HepG2 (cell line): Measurements from ENCODE around the gene FOXP3. TPM values are rescaled to one million over a fixed set of nuclear protein-coding genes. Genes with fewer than 3 reads are reported as not detected.

Source experiments
- ATAC-seq: fragments of 200-7000 bp; cut with Tn5 transposase; 3 replicates; pipeline ENCODE4 v1.9.1; 2020; ENCODE audit warnings: mild to moderate bottlenecking, moderate library complexity
- BruUV-seq: library from RNA; stranded (reverse); fragments of 400-500 nt; replicated peaks from 2 replicates; lab custom pipeline; 2021; lab: Mats Ljungman, UMichigan
- CTCF ChIA-PET: fragments of 300-600 bp; formaldehyde crosslinking; extraction: SDS; loops from one replicate; lab custom pipeline; 2021; ENCODE audit warnings: low total read pairs, inconsistent platforms, low intra/inter-chr PET ratio; lab: Yijun Ruan, JAX
- POLR2A ChIA-PET: fragments of 350-600 bp; sonication (Branson Sonifier 250); formaldehyde crosslinking; loops from one replicate; lab custom pipeline; 2020; ENCODE audit warnings: antibody characterized with exemption, inconsistent platforms; lab: Yijun Ruan, JAX
- DNase-seq: peaks from one replicate; pipeline ENCODE4 v3.0.0-alpha.2; 2015; ENCODE audit warnings: low spot score
- FAIRE-seq: peaks from 3 replicates; lab custom pipeline; 2011; peaks lifted over from hg19 to GRCh38; lab: Jason Lieb, UNC
- H2AFZ ChIP-seq: one replicate; pipeline ENCODE4 v1.6.1; 2011; ENCODE audit warnings: low read length, inconsistent platforms
- H3K27ac ChIP-seq: fragments of 300-600 bp; 3 replicates; pipeline ENCODE4 v1.8.0; 2011; ENCODE audit warnings: mixed run types, mild to moderate bottlenecking, mixed read lengths, low read length, inconsistent platforms; ENCODE audit not compliant: insufficient read depth; ENCODE audit errors: extremely low read length
- H3K27me3 ChIP-seq, 2 experiments: fragments of 200-600 bp in 1 of 2; 2 replicates in 1 of 2; 3 replicates in 1 of 2; pipeline versions ENCODE4 v1.6.0 to v1.8.0; 2011; ENCODE audit warnings: low read length in 2 of 2, mild to moderate bottlenecking in 2 of 2, moderate library complexity in 2 of 2, inconsistent platforms in 1 of 2; ENCODE audit not compliant: insufficient read depth in 2 of 2, control insufficient read depth in 1 of 2
- H3K36me3 ChIP-seq, 2 experiments: fragments of 200-600 bp in 1 of 2; replicated peaks in 1 of 2; 2 replicates in 1 of 2; 3 replicates in 1 of 2; pipeline versions ENCODE4 v1.5.1 to v1.8.0; 2011; ENCODE audit warnings: low read length in 2 of 2, inconsistent platforms in 1 of 2; ENCODE audit not compliant: insufficient read depth in 2 of 2, control insufficient read depth in 1 of 2
- H3K4me1 ChIP-seq: 2 replicates; pipeline ENCODE4 v1.5.1; 2012; ENCODE audit warnings: low read length, inconsistent platforms; ENCODE audit not compliant: insufficient read depth
- H3K4me2 ChIP-seq: 2 replicates; pipeline ENCODE4 v1.6.0; 2011; ENCODE audit warnings: low read depth, low read length, inconsistent platforms
- H3K4me3 ChIP-seq, 3 experiments: fragments of 200-600 bp in 1 of 3; sonication (generic), shearing (Covaris generic) in 1 of 3; replicated peaks in 1 of 3; 2 replicates each; pipeline ENCODE4 v1.5.1; 2011 to 2016; ENCODE audit warnings: low read length in 3 of 3, inconsistent platforms in 2 of 3, low read depth in 2 of 3, mild to moderate bottlenecking in 2 of 3, control low read depth in 1 of 3, mixed read lengths in 1 of 3; ENCODE audit not compliant: insufficient read depth in 1 of 3
- H3K79me2 ChIP-seq: one replicate; pipeline ENCODE4 v1.6.1; 2011; ENCODE audit warnings: low read length, inconsistent platforms; ENCODE audit not compliant: insufficient read depth
- H3K9ac ChIP-seq: 2 replicates; pipeline ENCODE4 v1.6.0; 2011; ENCODE audit warnings: mild to moderate bottlenecking, low read depth, low read length, inconsistent platforms; ENCODE audit not compliant: insufficient read depth
- H3K9me3 ChIP-seq: 2 replicates; pipeline ENCODE4 v1.5.1; 2012; ENCODE audit warnings: mild to moderate bottlenecking, low read length
- H4K20me1 ChIP-seq: 2 replicates; pipeline ENCODE4 v1.6.0; 2011; ENCODE audit warnings: inconsistent platforms, mild to moderate bottlenecking, low read length, moderate library complexity; ENCODE audit not compliant: insufficient read depth
- ARID3A ChIP-seq: IDR thresholded peaks from 2 replicates; pipeline ENCODE4 v1.6.1; 2012; ENCODE audit warnings: low read depth, low read length, improper control_type of control experiment
- DR1 ChIP-seq: sonication (generic); formaldehyde crosslinking; IDR thresholded peaks from 2 replicates; pipeline ENCODE4 v1.8.0; 2021; ENCODE audit warnings: mild to moderate bottlenecking, missing genetic modification reagents, inconsistent platforms
- ETS1 ChIP-seq: sonication (generic); formaldehyde crosslinking; IDR thresholded peaks from 2 replicates; pipeline ENCODE4 v1.4.0; 2020; ENCODE audit warnings: missing genetic modification reagents
- GFI1 ChIP-seq: sonication (generic); formaldehyde crosslinking; IDR thresholded peaks from 2 replicates; pipeline ENCODE4 v1.5.0; 2020; ENCODE audit warnings: missing genetic modification reagents, mild to moderate bottlenecking, borderline replicate concordance
- NCOR1 ChIP-seq: fragments of 200-600 bp; sonication (generic); IDR thresholded peaks from 2 replicates; pipeline ENCODE4 v1.7.0; 2017; ENCODE audit warnings: antibody characterized with exemption, low read length, borderline replicate concordance
- RBFOX2 ChIP-seq: fragments of 200-400 bp; formaldehyde crosslinking; IDR thresholded peaks from 2 replicates; pipeline ENCODE4 v1.6.1; 2017; ENCODE audit warnings: low read depth, mild to moderate bottlenecking, low read length
- ZMYM2 ChIP-seq: sonication (generic); formaldehyde crosslinking; IDR thresholded peaks from 2 replicates; pipeline ENCODE4 v1.8.0; 2022; ENCODE audit warnings: mild to moderate bottlenecking, missing genetic modification reagents
- ZNF512B ChIP-seq: sonication (generic); formaldehyde crosslinking; IDR thresholded peaks from 2 replicates; pipeline ENCODE4 v1.5.1; 2020; ENCODE audit warnings: missing genetic modification reagents, mild to moderate bottlenecking, borderline replicate concordance
- ZNF597 ChIP-seq: sonication (generic); formaldehyde crosslinking; IDR thresholded peaks from 2 replicates; pipeline ENCODE4 v1.5.0; 2020; ENCODE audit warnings: missing genetic modification reagents
- ZNF646 ChIP-seq: sonication (generic); formaldehyde crosslinking; IDR thresholded peaks from 2 replicates; pipeline ENCODE4 v1.9.0; 2021; ENCODE audit warnings: mild to moderate bottlenecking, missing genetic modification reagents
- WGBS: methylation state at CpG from one replicate; pipeline ENCODE4 v1.1.6; 2017; ENCODE audit warnings: low lambda C conversion rate; 5-methylcytosine and 5-hydroxymethylcytosine counted together
- in situ Hi-C: cut with HindIII; loops from 2 replicates; pipeline ENCODE4 v1.10.0; 2017; ENCODE audit warnings: low pct_unique_long_range_greater_than_20kb; ENCODE audit not compliant: extremely low pct_ligation_motif_present
- intact Hi-C: fragments of 100-400 bp; cut with micrococcal nuclease; formaldehyde crosslinking; loops from one replicate; pipeline ENCODE4 v1.10.0; 2022; ENCODE audit not compliant: unreplicated experiment
- polyA plus RNA-seq, 8 experiments: library from polyadenylated mRNA; depleted of rRNA in 3 of 8; stranded (reverse) in 7 of 8; unstranded in 1 of 8; fragments of >200 nt; fragmentation: Illumina TruSeq in 4 of 8; extraction: Trizol in 4 of 8; gene quantifications; 2 replicates each; pipeline versions ENCODE4 v1.2.1 to v1.2.3, GENCODE V29; 2011 to 2016; ENCODE audit warnings: low read depth in 4 of 8, missing spikeins in 1 of 8, mixed read lengths in 1 of 8; ENCODE audit not compliant: insufficient read depth in 1 of 8
- total RNA-seq, 5 experiments: library from RNA; depleted of rRNA; stranded (reverse); fragments of >200 nt; fragmentation: Illumina TruSeq; extraction: Trizol; gene quantifications; 2 replicates each; pipeline ENCODE4 v1.2.3, GENCODE V29; 2016; ENCODE audit warnings: low read depth in 1 of 5

The FOXP3 gene
- total and polyA plus RNA-seq, 2 of the 13 experiments (the other 11 are each of a cell fraction or from before 2014, with no cell fraction given), result 0.04 TPM; not detected in 1

GRCh38 chrX:49211074-49211473 is 53.4 kb downstream of the FOXP3 start:
- no TSS peak for BruUV-seq
- Histone ChIP-seq H3K27me3 (no peaks in the 10 kb centered on the region), H3K9me3 (no peaks in the 10 kb centered on the region), H4K20me1 (no peaks in the 10 kb centered on the region), H3K4me1 (no peaks in the 10 kb centered on the region), H3K9ac (no peak overlapping the region), H3K79me2 (no peaks in the 10 kb centered on the region), H2AFZ (no peak overlapping the region), H3K27ac (no peak overlapping the region), H3K36me3 (no peaks in the 10 kb centered on the region), H3K4me3 (no peak overlapping the region), H3K4me2 (no peak overlapping the region)
- WGBS, result no CpG with 5 or more reads among the region's 9 CpGs
- intact Hi-C loops (no loop called here), in situ Hi-C loops (no loop called here)
- no peak for FAIRE-seq
- ChIA-PET CTCF (no interaction called here), POLR2A (no interaction called here)
- ATAC-seq, result no peak
- no peak for DNase-seq
- TF ChIP-seq DR1 (CRISPR knock-in tag) (no peak), NCOR1 (no peak), ZNF646 (CRISPR knock-in tag) (no peak), ETS1 (CRISPR knock-in tag) (no peak), RBFOX2 (no peak), ZNF597 (CRISPR knock-in tag) (no peak), ZMYM2 (CRISPR knock-in tag) (no peak), ZNF512B (no peak), ARID3A (no peak), GFI1 (no peak)
